ENCODE results near the gene DOK6.
A peak's percentile ranks its signal among the peaks of the same experiment; 100 is the strongest.

DOK6 gene

DNA sequence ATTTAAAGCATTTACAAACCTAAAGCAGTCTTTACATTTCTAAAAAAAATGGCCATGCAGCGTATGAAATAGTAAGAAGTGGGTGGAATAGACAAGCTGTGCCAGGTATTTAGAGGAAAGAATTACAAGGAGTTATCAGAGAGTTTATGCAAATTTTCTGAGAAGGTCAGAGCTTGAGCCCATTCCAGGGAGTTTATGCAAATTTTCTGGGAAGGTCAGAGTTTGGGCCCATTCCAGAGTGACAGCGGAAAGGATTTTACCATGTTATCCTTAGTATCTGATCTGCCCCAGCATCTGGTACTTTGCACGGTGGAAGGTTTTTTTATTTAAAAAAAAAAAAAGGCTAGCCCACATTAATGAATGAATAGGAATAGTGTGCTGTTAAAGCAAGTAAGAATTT lies 1.4 kb upstream of the DOK6 start:
- Histone ChIP-seq H3K4me1 (ENCODE audit: insufficient read depth, low read length) (peaks cover 10% of the 10 kb centered on the region), H3K36me3 (ENCODE audit: insufficient read depth, low read length) (no peaks in the 10 kb centered on the region), H2AFZ (ENCODE audit: low read depth, low read length) (peak overlapping the region; percentile 88), H3K4me3 (ENCODE audit: low read length) (peak overlapping the region; percentile 58), H3K9me3 (ENCODE audit: low read length) (peaks cover 2% of the 10 kb centered on the region), H3K27me3 (ENCODE audit: insufficient read depth, low read length) (no peaks in the 10 kb centered on the region)

DNA sequence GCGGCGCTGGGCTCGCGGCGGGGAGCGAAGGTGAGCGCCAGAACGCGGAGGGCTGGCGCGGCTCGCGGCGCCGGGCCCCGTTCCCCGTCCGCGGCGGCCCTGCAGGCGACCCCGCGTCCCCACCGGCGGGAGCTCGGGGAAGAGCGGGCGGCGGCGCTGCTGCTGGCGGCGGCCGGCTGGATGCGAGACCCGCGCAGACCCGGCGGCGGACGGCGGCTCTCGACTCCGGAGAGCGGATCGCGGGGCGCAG lies 213 bp downstream of the DOK6 start:
- Histone ChIP-seq H3K27me3 (ENCODE audit: insufficient read depth, low read length) (no peaks in the 10 kb centered on the region), H3K36me3 (ENCODE audit: insufficient read depth, low read length) (no peaks in the 10 kb centered on the region), H3K9me3 (ENCODE audit: low read length) (peaks cover 2% of the 10 kb centered on the region), H2AFZ (ENCODE audit: low read depth, low read length) (peak overlapping the region; percentile 65), H3K4me1 (ENCODE audit: insufficient read depth, low read length) (peaks cover 10% of the 10 kb centered on the region), H3K4me3 (ENCODE audit: low read length) (peak overlapping the region; percentile 58)

GRCh38 chr18:69401226-69401971 lies 711 bp downstream of the DOK6 start:
- H3K4me3 ChIP-seq (ENCODE audit: low read length): peak overlapping the region; percentile 58
- no peaks in the 10 kb centered on the region for H3K36me3 ChIP-seq (ENCODE audit: insufficient read depth, low read length)
- peaks cover 2% of the 10 kb centered on the region for H3K9me3 ChIP-seq (ENCODE audit: low read length)
- peaks cover 10% of the 10 kb centered on the region for H3K4me1 ChIP-seq (ENCODE audit: insufficient read depth, low read length)
- no peaks in the 10 kb centered on the region for H3K27me3 ChIP-seq (ENCODE audit: insufficient read depth, low read length)
- H2AFZ ChIP-seq (ENCODE audit: low read depth, low read length): peak overlapping the region; percentile 65

- Histone ChIP-seq H3K36me3 (ENCODE audit: insufficient read depth, low read length) (no peaks in the 10 kb centered on the region), H3K9me3 (ENCODE audit: low read length) (peaks cover 2% of the 10 kb centered on the region), H3K4me1 (ENCODE audit: insufficient read depth, low read length) (peaks cover 10% of the 10 kb centered on the region), H3K4me3 (ENCODE audit: low read length) (peak overlapping the region; percentile 58), H3K27me3 (ENCODE audit: insufficient read depth, low read length) (no peaks in the 10 kb centered on the region), H2AFZ (ENCODE audit: low read depth, low read length) (no peak overlapping the region)
These were observed 1.4 kb downstream of the DOK6 start for GRCh38 chr18:69401972-69402532.

- Histone ChIP-seq H3K9me3 (ENCODE audit: low read length) (peaks cover 2% of the 10 kb centered on the region), H2AFZ (ENCODE audit: low read depth, low read length) (no peak overlapping the region), H3K4me3 (ENCODE audit: low read length) (no peak overlapping the region), H3K27me3 (ENCODE audit: insufficient read depth, low read length) (no peaks in the 10 kb centered on the region), H3K36me3 (ENCODE audit: insufficient read depth, low read length) (no peaks in the 10 kb centered on the region), H3K4me1 (ENCODE audit: insufficient read depth, low read length) (peaks cover 10% of the 10 kb centered on the region)
These were observed 1.9 kb downstream of the DOK6 start for GRCh38 chr18:69402533-69402989.

- H3K4me1 ChIP-seq (ENCODE audit: insufficient read depth, low read length): no peaks in the 10 kb centered on the region
- H3K4me3 ChIP-seq (ENCODE audit: low read length): no peak overlapping the region
- no peak overlapping the region for H2AFZ ChIP-seq (ENCODE audit: low read depth, low read length)
- no peaks in the 10 kb centered on the region for H3K9me3 ChIP-seq (ENCODE audit: low read length)
- no peaks in the 10 kb centered on the region for H3K36me3 ChIP-seq (ENCODE audit: insufficient read depth, low read length)
- no peaks in the 10 kb centered on the region for H3K27me3 ChIP-seq (ENCODE audit: insufficient read depth, low read length)
These were observed 7.8 kb downstream of the DOK6 start for GRCh38 chr18:69408522-69408921.

DNA sequence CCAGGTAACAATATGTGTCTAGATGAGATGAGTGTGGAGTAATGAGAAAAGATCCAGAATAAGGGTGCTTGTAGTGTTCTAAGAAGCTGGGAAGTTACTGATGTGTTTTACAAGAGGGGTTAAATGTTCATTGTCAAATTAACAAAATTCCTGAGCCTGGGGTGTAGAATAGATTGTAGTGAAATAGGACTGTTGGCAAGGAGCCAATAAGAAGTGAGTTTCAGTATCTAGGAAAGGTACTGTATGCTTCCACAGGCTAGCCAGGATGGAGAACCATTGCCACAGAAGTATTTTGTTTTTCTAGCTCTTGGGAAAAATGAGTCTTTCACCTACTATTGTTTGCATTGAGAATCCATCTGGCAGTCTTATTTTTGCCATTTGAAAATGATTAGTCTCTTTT lies 10.5 kb downstream of the DOK6 start:
- Histone ChIP-seq H3K9me3 (ENCODE audit: low read length) (no peaks in the 10 kb centered on the region), H3K4me1 (ENCODE audit: insufficient read depth, low read length) (no peaks in the 10 kb centered on the region), H3K4me3 (ENCODE audit: low read length) (no peak overlapping the region), H3K36me3 (ENCODE audit: insufficient read depth, low read length) (no peaks in the 10 kb centered on the region), H2AFZ (ENCODE audit: low read depth, low read length) (no peak overlapping the region), H3K27me3 (ENCODE audit: insufficient read depth, low read length) (no peaks in the 10 kb centered on the region)

GRCh38 chr18:69414184-69414583 lies 13.5 kb downstream of the DOK6 start:
- H3K36me3 ChIP-seq (ENCODE audit: insufficient read depth, low read length): no peaks in the 10 kb centered on the region
- no peaks in the 10 kb centered on the region for H3K27me3 ChIP-seq (ENCODE audit: insufficient read depth, low read length)
- H3K4me1 ChIP-seq (ENCODE audit: insufficient read depth, low read length): no peaks in the 10 kb centered on the region
- no peaks in the 10 kb centered on the region for H3K9me3 ChIP-seq (ENCODE audit: low read length)
- H2AFZ ChIP-seq (ENCODE audit: low read depth, low read length): no peak overlapping the region
- H3K4me3 ChIP-seq (ENCODE audit: low read length): no peak overlapping the region

GRCh38 chr18:69432847-69433246 lies 32.2 kb downstream of the DOK6 start:
- Histone ChIP-seq H3K27me3 (ENCODE audit: insufficient read depth, low read length) (no peaks in the 10 kb centered on the region), H3K4me1 (ENCODE audit: insufficient read depth, low read length) (no peaks in the 10 kb centered on the region), H3K9me3 (ENCODE audit: low read length) (peaks cover 2% of the 10 kb centered on the region), H2AFZ (ENCODE audit: low read depth, low read length) (no peak overlapping the region), H3K4me3 (ENCODE audit: low read length) (no peak overlapping the region), H3K36me3 (ENCODE audit: insufficient read depth, low read length) (no peaks in the 10 kb centered on the region)

DNA sequence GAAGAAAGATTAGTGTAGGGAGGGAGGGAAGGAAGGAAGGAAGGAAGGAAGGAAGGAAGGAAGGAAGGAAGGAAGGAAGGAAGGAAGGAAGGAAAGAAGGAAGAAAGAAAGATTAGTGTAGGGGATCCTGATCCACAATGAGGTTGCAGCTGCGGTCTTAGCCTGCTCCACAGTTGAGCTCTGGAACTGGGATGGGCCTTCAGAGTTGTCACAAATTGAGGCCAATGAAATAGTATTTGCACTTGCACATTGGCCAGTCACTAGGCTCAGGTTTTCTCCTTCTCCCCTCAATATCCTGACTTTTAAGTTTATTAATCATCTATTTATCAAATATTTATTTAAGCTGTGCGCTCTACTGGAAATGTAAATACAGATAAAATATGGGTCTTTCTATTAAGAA lies 34.3 kb downstream of the DOK6 start:
- H3K36me3 ChIP-seq (ENCODE audit: insufficient read depth, low read length): no peaks in the 10 kb centered on the region
- no peaks in the 10 kb centered on the region for H3K27me3 ChIP-seq (ENCODE audit: insufficient read depth, low read length)
- no peak overlapping the region for H2AFZ ChIP-seq (ENCODE audit: low read depth, low read length)
- H3K9me3 ChIP-seq (ENCODE audit: low read length): peaks cover 6% of the 10 kb centered on the region
- no peak overlapping the region for H3K4me3 ChIP-seq (ENCODE audit: low read length)
- no peaks in the 10 kb centered on the region for H3K4me1 ChIP-seq (ENCODE audit: insufficient read depth, low read length)

DNA sequence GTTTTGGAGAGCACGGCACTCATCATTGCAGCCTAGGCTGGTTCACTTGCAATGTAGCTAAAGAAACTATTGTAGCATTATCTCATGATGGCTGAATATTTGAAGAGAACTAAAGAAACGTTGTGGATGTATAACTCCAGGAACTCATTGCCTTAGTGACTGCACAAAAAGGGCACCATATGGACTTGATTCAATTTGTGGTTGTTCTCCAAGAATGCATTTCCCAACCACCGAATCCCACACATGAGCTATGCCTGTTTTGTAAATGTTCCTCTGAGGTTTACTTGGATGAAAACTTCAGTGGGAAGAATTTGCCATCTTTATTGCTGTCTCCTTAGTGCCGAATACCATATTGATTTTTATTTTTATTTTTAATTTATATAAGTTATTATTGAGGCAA lies 43.5 kb downstream of the DOK6 start:
- no peaks in the 10 kb centered on the region for H3K4me1 ChIP-seq (ENCODE audit: insufficient read depth, low read length)
- H3K36me3 ChIP-seq (ENCODE audit: insufficient read depth, low read length): no peaks in the 10 kb centered on the region
- H3K9me3 ChIP-seq (ENCODE audit: low read length): peaks cover 2% of the 10 kb centered on the region
- no peaks in the 10 kb centered on the region for H3K27me3 ChIP-seq (ENCODE audit: insufficient read depth, low read length)
- no peak overlapping the region for H2AFZ ChIP-seq (ENCODE audit: low read depth, low read length)
- H3K4me3 ChIP-seq (ENCODE audit: low read length): no peak overlapping the region

- Histone ChIP-seq H3K4me3 (ENCODE audit: low read length) (no peak overlapping the region), H3K9me3 (ENCODE audit: low read length) (no peaks in the 10 kb centered on the region), H3K27me3 (ENCODE audit: insufficient read depth, low read length) (no peaks in the 10 kb centered on the region), H3K36me3 (ENCODE audit: insufficient read depth, low read length) (no peaks in the 10 kb centered on the region), H2AFZ (ENCODE audit: low read depth, low read length) (no peak overlapping the region), H3K4me1 (ENCODE audit: insufficient read depth, low read length) (no peaks in the 10 kb centered on the region)
These were observed 47.2 kb downstream of the DOK6 start for GRCh38 chr18:69447886-69448285.

- Histone ChIP-seq H3K4me3 (ENCODE audit: low read length) (no peak overlapping the region), H3K9me3 (ENCODE audit: low read length) (no peaks in the 10 kb centered on the region), H3K27me3 (ENCODE audit: insufficient read depth, low read length) (no peaks in the 10 kb centered on the region), H3K4me1 (ENCODE audit: insufficient read depth, low read length) (no peaks in the 10 kb centered on the region), H2AFZ (ENCODE audit: low read depth, low read length) (no peak overlapping the region), H3K36me3 (ENCODE audit: insufficient read depth, low read length) (no peaks in the 10 kb centered on the region)
These were observed 54.4 kb downstream of the DOK6 start for GRCh38 chr18:69455125-69455524.

GRCh38 chr18:69469444-69469919 lies 68.8 kb downstream of the DOK6 start:
- no peaks in the 10 kb centered on the region for H3K36me3 ChIP-seq (ENCODE audit: insufficient read depth, low read length)
- H3K27me3 ChIP-seq (ENCODE audit: insufficient read depth, low read length): no peaks in the 10 kb centered on the region
- H3K9me3 ChIP-seq (ENCODE audit: low read length): no peaks in the 10 kb centered on the region
- no peak overlapping the region for H3K4me3 ChIP-seq (ENCODE audit: low read length)
- H2AFZ ChIP-seq (ENCODE audit: low read depth, low read length): no peak overlapping the region
- no peaks in the 10 kb centered on the region for H3K4me1 ChIP-seq (ENCODE audit: insufficient read depth, low read length)
